H9 (cell line): ENCODE data around the gene TXLNG. TPM values are rescaled to one million over a fixed set of nuclear protein-coding genes. Genes with fewer than 3 reads are reported as not detected.

Experiments
- DNase-seq: peaks from one replicate; pipeline ENCODE4 v3.0.0-alpha.2; 2017
- H2AFZ ChIP-seq: one replicate; pipeline ENCODE4 v1.6.1; 2013; ENCODE audit warnings: mild to moderate bottlenecking, low read length, control low read depth, moderate library complexity
- H2AK5ac ChIP-seq: 2 replicates; pipeline ENCODE4 v1.6.1; 2013; ENCODE audit warnings: low read length, control low read depth, mixed read lengths; ENCODE audit not compliant: insufficient read length
- H2BK120ac ChIP-seq: one replicate; pipeline ENCODE4 v1.6.1; 2013; ENCODE audit warnings: low read depth, mild to moderate bottlenecking, low read length, control low read depth, inconsistent platforms; ENCODE audit not compliant: poor library complexity, severe bottlenecking
- H2BK12ac ChIP-seq: 2 replicates; pipeline ENCODE4 v1.6.1; 2013; ENCODE audit warnings: low read length, control low read depth, mixed read lengths, low read depth; ENCODE audit not compliant: insufficient read length
- H2BK15ac ChIP-seq: 2 replicates; pipeline ENCODE4 v1.6.1; 2013; ENCODE audit warnings: low read depth, low read length, control low read depth
- H2BK20ac ChIP-seq: one replicate; pipeline ENCODE4 v1.6.1; 2013; ENCODE audit warnings: low read depth, mild to moderate bottlenecking, low read length, control low read depth, inconsistent platforms; ENCODE audit not compliant: poor library complexity, severe bottlenecking
- H2BK5ac ChIP-seq: 2 replicates; pipeline ENCODE4 v1.6.1; 2013; ENCODE audit warnings: low read length, control low read depth, mixed read lengths; ENCODE audit not compliant: insufficient read length
- H3K14ac ChIP-seq: 2 replicates; pipeline ENCODE4 v1.6.1; 2013; ENCODE audit warnings: low read length, control low read depth; ENCODE audit not compliant: insufficient read depth
- H3K18ac ChIP-seq: 2 replicates; pipeline ENCODE4 v1.6.1; 2013; ENCODE audit warnings: low read depth, mild to moderate bottlenecking, mixed read lengths, low read length, control low read depth; ENCODE audit not compliant: insufficient read length
- H3K23ac ChIP-seq: 2 replicates; pipeline ENCODE4 v1.6.1; 2013; ENCODE audit warnings: low read length, control low read depth, mixed read lengths, low read depth; ENCODE audit not compliant: insufficient read length
- H3K23me2 ChIP-seq: 2 replicates; pipeline ENCODE4 v1.6.1; 2013; ENCODE audit warnings: low read depth, mild to moderate bottlenecking, mixed read lengths, low read length, control low read depth; ENCODE audit not compliant: insufficient read length, poor library complexity, severe bottlenecking
- H3K27ac ChIP-seq: 2 replicates; pipeline ENCODE4 v1.5.1; 2013; ENCODE audit warnings: low read length, control low read depth, mixed read lengths, low read depth; ENCODE audit not compliant: insufficient read length
- H3K27me3 ChIP-seq: 2 replicates; pipeline ENCODE4 v1.6.1; 2013; ENCODE audit warnings: low read length, control low read depth, inconsistent platforms; ENCODE audit not compliant: insufficient read depth
- H3K4ac ChIP-seq: 2 replicates; pipeline ENCODE4 v1.6.1; 2013; ENCODE audit warnings: low read depth, mild to moderate bottlenecking, control low read depth, inconsistent platforms, low read length, moderate library complexity
- H3K4me1 ChIP-seq: 2 replicates; pipeline ENCODE4 v1.6.1; 2013; ENCODE audit warnings: low read length, control low read depth, inconsistent platforms; ENCODE audit not compliant: insufficient read depth
- H3K4me2 ChIP-seq: 2 replicates; pipeline ENCODE4 v1.6.1; 2013; ENCODE audit warnings: low read length, control low read depth, mixed read lengths; ENCODE audit not compliant: insufficient read length, insufficient read depth
- H3K56ac ChIP-seq: 2 replicates; pipeline ENCODE4 v1.6.1; 2013; ENCODE audit warnings: low read depth, mild to moderate bottlenecking, mixed read lengths, low read length, control low read depth; ENCODE audit not compliant: insufficient read length
- H3K79me1 ChIP-seq: 2 replicates; pipeline ENCODE4 v1.6.1; 2013; ENCODE audit warnings: low read depth, mild to moderate bottlenecking, moderate library complexity, low read length, control low read depth, inconsistent platforms; ENCODE audit not compliant: insufficient read depth, poor library complexity, severe bottlenecking
- H3K79me2 ChIP-seq: 2 replicates; pipeline ENCODE4 v1.6.1; 2013; ENCODE audit warnings: low read length, control low read depth, inconsistent platforms; ENCODE audit not compliant: insufficient read depth
- H3K9ac ChIP-seq: 2 replicates; pipeline ENCODE4 v1.6.1; 2013; ENCODE audit warnings: low read length, control low read depth, mixed read lengths; ENCODE audit not compliant: insufficient read length; ENCODE audit errors: extremely low read depth
- H3K9me3 ChIP-seq: one replicate; pipeline ENCODE4 v1.6.1; 2013; ENCODE audit warnings: low read depth, low read length, inconsistent platforms; ENCODE audit not compliant: control insufficient read depth
- H3T11ph ChIP-seq: one replicate; pipeline ENCODE4 v1.6.1; 2013; ENCODE audit warnings: mild to moderate bottlenecking, low read length, control low read depth, inconsistent platforms
- H4K20me1 ChIP-seq: one replicate; pipeline ENCODE4 v1.6.1; 2013; ENCODE audit not compliant: control insufficient read depth, insufficient read length, insufficient read depth
- H4K5ac ChIP-seq: 2 replicates; pipeline ENCODE4 v1.6.1; 2013; ENCODE audit warnings: low read depth, mild to moderate bottlenecking, mixed read lengths, low read length, control low read depth; ENCODE audit not compliant: insufficient read length
- H4K8ac ChIP-seq: replicated peaks from 2 replicates; pipeline ENCODE4 v1.6.1; 2013; ENCODE audit warnings: low read length, control low read depth, mixed read lengths, low read depth; ENCODE audit not compliant: insufficient read length
- H4K91ac ChIP-seq: 2 replicates; pipeline ENCODE4 v1.6.1; 2013; ENCODE audit warnings: low read depth, mild to moderate bottlenecking, moderate library complexity, mixed read lengths, low read length, control low read depth; ENCODE audit not compliant: insufficient read length
- H3K27ac Mint-ChIP-seq, 3 experiments: 2 replicates in 2 of 3; 3 replicates in 1 of 3; pipeline ENCODE4 v1.8.0; 2020 to 2021; ENCODE audit warnings: mixed read lengths in 3 of 3, mild to moderate bottlenecking in 1 of 3, moderate library complexity in 1 of 3
- H3K27me3 Mint-ChIP-seq: 2 replicates; pipeline ENCODE4 v1.8.0; 2021; ENCODE audit warnings: low read depth, mild to moderate bottlenecking, moderate library complexity, mixed read lengths
- H3K36me3 Mint-ChIP-seq, 3 experiments: 2 replicates in 2 of 3; 3 replicates in 1 of 3; pipeline ENCODE4 v1.8.0; 2020 to 2021; ENCODE audit warnings: low read depth in 3 of 3, mixed read lengths in 3 of 3; ENCODE audit not compliant: insufficient read depth in 1 of 3
- H3K4me1 Mint-ChIP-seq, 2 experiments: 2 replicates each; pipeline ENCODE4 v1.8.0; 2020; ENCODE audit warnings: mixed read lengths in 2 of 2
- H3K4me3 Mint-ChIP-seq, 2 experiments: 2 replicates in 1 of 2; 3 replicates in 1 of 2; pipeline ENCODE4 v1.8.0; 2020 to 2021; ENCODE audit warnings: mild to moderate bottlenecking in 2 of 2, mixed read lengths in 2 of 2, moderate library complexity in 1 of 2
- H3K9me3 Mint-ChIP-seq, 2 experiments: 2 replicates in 1 of 2; 3 replicates in 1 of 2; pipeline ENCODE4 v1.8.0; 2020; ENCODE audit warnings: mild to moderate bottlenecking in 2 of 2, mixed read lengths in 2 of 2, moderate library complexity in 1 of 2
- WGBS: extraction: QIAGEN DNeasy Blood & Tissue Kit; methylation state at CpG from one replicate; pipeline ENCODE4 v1.1.7; 2013; ENCODE audit warnings: missing lambda C conversion rate, low lambda C conversion rate, mixed read lengths; ENCODE audit not compliant: insufficient read length; ENCODE audit errors: extremely low coverage; 5-methylcytosine and 5-hydroxymethylcytosine counted together
- total RNA-seq: library from RNA; stranded (reverse); gene quantifications from 2 replicates; pipeline ENCODE4 v1.2.1, GENCODE V29; 2021
- TF ChIP-seq, protein P1 (sequence below): fragments of 200-600 bp; sonication (generic); conservative IDR thresholded peaks from 3 replicates; pipeline ENCODE4 v1.8.0; 2021; ENCODE audit warnings: antibody characterized with exemption, mild to moderate bottlenecking

TXLNG gene
- total RNA-seq, 1 experiment from 2014 or later, result 90.7 TPM

DNA sequence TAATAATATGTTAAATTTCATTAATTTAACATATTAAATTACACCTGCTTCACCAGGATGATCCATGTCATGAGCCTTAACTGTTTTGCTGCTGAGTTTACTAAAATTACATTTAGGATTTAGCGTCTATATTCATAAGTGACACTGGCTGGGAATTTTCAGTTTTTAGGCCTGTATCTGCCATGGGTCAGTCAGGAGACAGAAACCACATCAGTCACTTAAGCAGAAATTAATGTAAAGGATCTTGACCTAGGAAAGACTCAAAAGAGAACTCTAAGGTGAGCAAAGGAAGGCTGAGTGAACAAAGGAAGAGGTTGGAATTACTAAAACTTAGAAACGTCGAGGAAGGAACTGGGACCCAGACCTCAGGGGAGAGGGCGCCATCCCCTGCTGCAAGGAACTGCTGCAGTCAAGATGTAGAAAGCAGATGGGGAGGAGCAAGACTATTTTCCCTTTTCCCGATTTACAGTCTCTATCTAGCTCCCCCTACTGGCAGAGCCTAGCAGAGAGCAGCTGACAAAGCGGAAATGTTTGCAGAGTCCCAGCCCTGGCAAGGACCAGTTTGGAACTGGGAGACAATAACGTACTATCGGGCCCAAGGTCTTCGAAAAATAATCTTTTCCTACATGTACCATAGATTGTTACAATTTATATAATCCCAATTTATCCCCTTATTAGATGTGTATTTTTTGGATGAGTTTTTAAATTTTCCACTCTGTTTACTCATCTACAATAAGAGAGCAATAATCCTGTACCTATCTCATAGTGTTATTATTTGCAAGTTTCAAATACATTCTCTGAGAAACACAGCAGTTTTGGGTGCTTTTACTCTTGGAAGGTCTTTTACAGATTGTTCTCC lies 106.5 kb downstream of the TXLNG start:
- H3K9me3 Mint-ChIP-seq, result no peaks in the 10 kb centered on the region
- Histone ChIP-seq H2BK20ac (no peak overlapping the region), H3K4me1 (no peaks in the 10 kb centered on the region), H3K9ac (no peak overlapping the region), H3K79me1 (no peaks in the 10 kb centered on the region), H3K18ac (no peak overlapping the region), H3K79me2 (no peaks in the 10 kb centered on the region), H4K5ac (no peak overlapping the region), H3K23me2 (no peaks in the 10 kb centered on the region), H3K14ac (no peak overlapping the region), H2BK5ac (no peak overlapping the region), H2BK12ac (no peak overlapping the region), H4K20me1 (no peaks in the 10 kb centered on the region), H3K27me3 (no peaks in the 10 kb centered on the region), H3K9me3 (no peaks in the 10 kb centered on the region), H4K8ac (no peak overlapping the region), H2AFZ (peak overlapping the region; percentile 100), H3K27ac (no peak overlapping the region), H3K4ac (no peak overlapping the region), H3T11ph (no peak overlapping the region), H3K23ac (no peak overlapping the region), H2BK120ac (no peak overlapping the region), H2AK5ac (no peak overlapping the region), H2BK15ac (no peak overlapping the region), H3K4me2 (no peak overlapping the region), H3K56ac (no peak overlapping the region), H4K91ac (no peak overlapping the region)
- peak; percentile 92 for DNase-seq
- peaks cover 5 to 15% of the 10 kb centered on the region in 2 experiments for H3K4me1 Mint-ChIP-seq
- TF ChIP-seq, protein P1, sequence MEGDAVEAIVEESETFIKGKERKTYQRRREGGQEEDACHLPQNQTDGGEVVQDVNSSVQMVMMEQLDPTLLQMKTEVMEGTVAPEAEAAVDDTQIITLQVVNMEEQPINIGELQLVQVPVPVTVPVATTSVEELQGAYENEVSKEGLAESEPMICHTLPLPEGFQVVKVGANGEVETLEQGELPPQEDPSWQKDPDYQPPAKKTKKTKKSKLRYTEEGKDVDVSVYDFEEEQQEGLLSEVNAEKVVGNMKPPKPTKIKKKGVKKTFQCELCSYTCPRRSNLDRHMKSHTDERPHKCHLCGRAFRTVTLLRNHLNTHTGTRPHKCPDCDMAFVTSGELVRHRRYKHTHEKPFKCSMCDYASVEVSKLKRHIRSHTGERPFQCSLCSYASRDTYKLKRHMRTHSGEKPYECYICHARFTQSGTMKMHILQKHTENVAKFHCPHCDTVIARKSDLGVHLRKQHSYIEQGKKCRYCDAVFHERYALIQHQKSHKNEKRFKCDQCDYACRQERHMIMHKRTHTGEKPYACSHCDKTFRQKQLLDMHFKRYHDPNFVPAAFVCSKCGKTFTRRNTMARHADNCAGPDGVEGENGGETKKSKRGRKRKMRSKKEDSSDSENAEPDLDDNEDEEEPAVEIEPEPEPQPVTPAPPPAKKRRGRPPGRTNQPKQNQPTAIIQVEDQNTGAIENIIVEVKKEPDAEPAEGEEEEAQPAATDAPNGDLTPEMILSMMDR, result peak; percentile 99
- H3K36me3 Mint-ChIP-seq, result no peaks in the 10 kb centered on the region
- H3K27me3 Mint-ChIP-seq, result peaks cover 3% of the 10 kb centered on the region; the same call in 1 of the 2 replicates
- H3K27ac Mint-ChIP-seq, result peak overlapping the region in 2 of 3 experiments; percentile 74 to 76; a peak in 3 of 7 replicates
- WGBS, result no CpG with 5 or more reads among the region's 9 CpGs
- no peak overlapping the region for H3K4me3 Mint-ChIP-seq

Other genes starting within 250 kb of the TXLNG start
- gene S100G, start 136.3 kb upstream of the TXLNG start, total RNA-seq, result not detected in 2 replicates
- gene CTPS2, start 73.8 kb upstream of the TXLNG start, total RNA-seq, result 67.7 and 69.7 TPM in 2 replicates
- gene SYAP1, start 66.9 kb upstream of the TXLNG start, total RNA-seq, result 42.0 and 42.7 TPM in 2 replicates
- gene RBBP7, start 83.9 kb downstream of the TXLNG start, total RNA-seq, result 239 and 249 TPM in 2 replicates
- gene REPS2, start 160.2 kb downstream of the TXLNG start, total RNA-seq, result 3.7 and 4.7 TPM in 2 replicates